PC-9 (cell line): ENCODE results near the gene KRT82. TPM values are rescaled to one million over a fixed set of nuclear protein-coding genes. Genes with fewer than 3 reads are reported as not detected.

Experiments
- BruUV-seq: library from RNA; stranded (reverse); fragments of 400-500 nt; replicated peaks from 2 replicates; lab custom pipeline; 2021; lab: Mats Ljungman, UMichigan
- CTCF ChIA-PET: fragments of 300-600 bp; sonication (Branson Sonifier 250); formaldehyde crosslinking; loops from one replicate; lab custom pipeline; 2022; ENCODE audit warnings: antibody characterized with exemption; lab: Charles Lee
- POLR2A ChIA-PET: fragments of 300-600 bp; sonication (Branson Sonifier 250); formaldehyde crosslinking; loops from one replicate; lab custom pipeline; 2022; ENCODE audit warnings: antibody characterized with exemption; ENCODE audit not compliant: unreplicated experiment; lab: Charles Lee
- DNase-seq, 2 experiments: peaks; one replicate each; pipeline versions ENCODE4 v3.0.0 to v3.0.0-alpha.2; 2015 to 2022; ENCODE audit warnings: mixed read lengths in 1 of 2
- H2AFZ ChIP-seq: fragments of 200-600 bp; sonication (generic); 2 replicates; pipeline ENCODE4 v1.8.1; 2017; ENCODE audit warnings: antibody characterized with exemption
- H3F3A ChIP-seq: fragments of 200-600 bp; sonication (generic); 2 replicates; pipeline ENCODE4 v1.8.1; 2017; ENCODE audit warnings: antibody characterized with exemption, mild to moderate bottlenecking, low read depth; ENCODE audit not compliant: insufficient read depth
- H3K27ac ChIP-seq: fragments of 200-600 bp; sonication (generic); 2 replicates; pipeline ENCODE4 v1.6.1; 2016; ENCODE audit warnings: mixed run types
- H3K27me3 ChIP-seq: fragments of 200-600 bp; sonication (generic); 2 replicates; pipeline ENCODE4 v1.6.1; 2016; ENCODE audit warnings: low read depth, mixed run types; ENCODE audit not compliant: insufficient read depth
- H3K36me3 ChIP-seq: fragments of 200-600 bp; sonication (generic); 2 replicates; pipeline ENCODE4 v1.6.1; 2016; ENCODE audit warnings: low read depth, mixed run types
- H3K4me1 ChIP-seq: fragments of 200-600 bp; sonication (generic); replicated peaks from 2 replicates; pipeline ENCODE4 v1.6.1; 2016; ENCODE audit warnings: mixed run types; ENCODE audit not compliant: insufficient read depth
- H3K4me2 ChIP-seq: fragments of 200-600 bp; sonication (generic); 2 replicates; pipeline ENCODE4 v1.6.1; 2017; ENCODE audit warnings: mixed run types
- H3K4me3 ChIP-seq: fragments of 200-600 bp; sonication (generic); 2 replicates; pipeline ENCODE4 v1.6.1; 2016; ENCODE audit warnings: mixed run types
- H3K79me2 ChIP-seq: fragments of 200-600 bp; sonication (generic); 2 replicates; pipeline ENCODE4 v1.6.1; 2017; ENCODE audit warnings: low read depth, mixed run types
- H3K9me2 ChIP-seq: fragments of 200-600 bp; sonication (generic); 2 replicates; pipeline ENCODE4 v1.8.1; 2017; ENCODE audit warnings: mild to moderate bottlenecking; ENCODE audit not compliant: insufficient read depth
- H3K9me3 ChIP-seq: fragments of 200-600 bp; sonication (generic); 2 replicates; pipeline ENCODE4 v1.8.1; 2016; ENCODE audit warnings: low read depth; ENCODE audit not compliant: insufficient read depth
- H4K20me1 ChIP-seq: fragments of 200-600 bp; sonication (generic); 2 replicates; pipeline ENCODE4 v1.8.1; 2017; ENCODE audit not compliant: insufficient read depth
- CTCF ChIP-seq: fragments of 200-600 bp; sonication (generic); conservative IDR thresholded peaks from 2 replicates; pipeline ENCODE4 v1.6.1; 2017; ENCODE audit warnings: mixed run types, antibody characterized with exemption, mild to moderate bottlenecking, moderate library complexity
- EZH2 ChIP-seq: fragments of 200-600 bp; sonication (generic); IDR thresholded peaks from 2 replicates; pipeline ENCODE4 v1.8.0; 2017; ENCODE audit warnings: antibody characterized with exemption, low read depth
- intact Hi-C: fragments of 100-400 bp; cut with micrococcal nuclease; formaldehyde crosslinking; loops from one replicate; pipeline ENCODE4 v1.10.0; 2022; ENCODE audit not compliant: unreplicated experiment
- total RNA-seq: library from RNA; stranded (reverse); gene quantifications from 2 replicates; pipeline ENCODE4 v1.2.3, GENCODE V29; 2021

KRT82 gene
- total RNA-seq, 1 experiment from 2014 or later: not detected

- Histone ChIP-seq H3K4me3 (no peak overlapping the region), H3K79me2 (no peaks in the 10 kb centered on the region), H3K9me3 (no peaks in the 10 kb centered on the region), H3K9me2 (no peaks in the 10 kb centered on the region), H3K4me1 (peaks cover 9% of the 10 kb centered on the region), H3K36me3 (no peaks in the 10 kb centered on the region), H3K27me3 (no peaks in the 10 kb centered on the region), H3F3A (no peaks in the 10 kb centered on the region), H4K20me1 (no peaks in the 10 kb centered on the region), H3K27ac (no peak overlapping the region), H3K4me2 (no peak overlapping the region), H2AFZ (no peak overlapping the region)
- no peak for DNase-seq
- CTCF ChIA-PET: no interaction called here
- no TSS peak for BruUV-seq
- TF ChIP-seq CTCF (no peak), EZH2 (no peak)
- intact Hi-C loops: no loop called here
- POLR2A ChIA-PET: interaction anchor here (0.6 kb wide), 1 partner anchor 119 kb away, joined by 3 read pairs; no protein-coding TSS in a partner anchor
These were observed 3.1 kb downstream of the KRT82 start for GRCh38 chr12:52402873-52403540.

GRCh38 chr12:52402377-52402776 is 3.8 kb downstream of the KRT82 start:
- no TSS peak for BruUV-seq
- Histone ChIP-seq H3F3A (no peaks in the 10 kb centered on the region), H3K4me3 (no peak overlapping the region), H2AFZ (no peak overlapping the region), H3K9me2 (no peaks in the 10 kb centered on the region), H3K27me3 (no peaks in the 10 kb centered on the region), H3K36me3 (no peaks in the 10 kb centered on the region), H3K4me2 (no peak overlapping the region), H3K4me1 (peaks cover 9% of the 10 kb centered on the region), H3K79me2 (no peaks in the 10 kb centered on the region), H4K20me1 (no peaks in the 10 kb centered on the region), H3K27ac (no peak overlapping the region), H3K9me3 (no peaks in the 10 kb centered on the region)
- intact Hi-C loops: no loop called here
- TF ChIP-seq EZH2: no peak
- TF ChIP-seq CTCF: no peak
- POLR2A ChIA-PET: interaction anchor here (0.6 kb wide), 1 partner anchor 123 kb away, joined by 3 read pairs; no protein-coding TSS in a partner anchor
- CTCF ChIA-PET: no interaction called here
- no peak for DNase-seq

GRCh38 chr12:52401926-52402325 is 4.2 kb downstream of the KRT82 start:
- no peaks in the 10 kb centered on the region for H3K9me2 ChIP-seq

More at GRCh38 chr12:52401926-52402325, 4.2 kb downstream of the KRT82 start:
- no peaks in the 10 kb centered on the region for H3F3A ChIP-seq
- TF ChIP-seq EZH2: no peak
- no peak for TF ChIP-seq CTCF
- no peak overlapping the region for H3K4me2 ChIP-seq
- ChIA-PET POLR2A (interaction anchor here (0.6 kb wide), 1 partner anchor 123 kb away, joined by 3 read pairs; no protein-coding TSS in a partner anchor), CTCF (interaction anchor here (0.5 kb wide), 1 partner anchor 258 kb away, joined by 6 read pairs; no protein-coding TSS in a partner anchor)
- no peaks in the 10 kb centered on the region for H3K79me2 ChIP-seq
- no peak overlapping the region for H3K27ac ChIP-seq
- DNase-seq: no peak
- no peaks in the 10 kb centered on the region for H4K20me1 ChIP-seq
- no peaks in the 10 kb centered on the region for H3K9me3 ChIP-seq
- BruUV-seq: no TSS peak
- intact Hi-C loops: no loop called here
- H3K4me1 ChIP-seq: peaks cover 9% of the 10 kb centered on the region
- no peak overlapping the region for H3K4me3 ChIP-seq
- H3K36me3 ChIP-seq: no peaks in the 10 kb centered on the region
- no peaks in the 10 kb centered on the region for H3K27me3 ChIP-seq
- H2AFZ ChIP-seq: no peak overlapping the region
